GM19468 (cell line): ENCODE data around the gene CTDSP2.

Experiments
- ATAC-seq: cut with Tn5 transposase; IDR thresholded peaks from one replicate; pipeline ENCODE4 v1.9.1; 2021; ENCODE audit warnings: mild to moderate bottlenecking, moderate library complexity, moderate number of reproducible peaks; ENCODE audit not compliant: unreplicated experiment; ENCODE audit errors: extremely low read depth

Gene CTDSP2

DNA sequence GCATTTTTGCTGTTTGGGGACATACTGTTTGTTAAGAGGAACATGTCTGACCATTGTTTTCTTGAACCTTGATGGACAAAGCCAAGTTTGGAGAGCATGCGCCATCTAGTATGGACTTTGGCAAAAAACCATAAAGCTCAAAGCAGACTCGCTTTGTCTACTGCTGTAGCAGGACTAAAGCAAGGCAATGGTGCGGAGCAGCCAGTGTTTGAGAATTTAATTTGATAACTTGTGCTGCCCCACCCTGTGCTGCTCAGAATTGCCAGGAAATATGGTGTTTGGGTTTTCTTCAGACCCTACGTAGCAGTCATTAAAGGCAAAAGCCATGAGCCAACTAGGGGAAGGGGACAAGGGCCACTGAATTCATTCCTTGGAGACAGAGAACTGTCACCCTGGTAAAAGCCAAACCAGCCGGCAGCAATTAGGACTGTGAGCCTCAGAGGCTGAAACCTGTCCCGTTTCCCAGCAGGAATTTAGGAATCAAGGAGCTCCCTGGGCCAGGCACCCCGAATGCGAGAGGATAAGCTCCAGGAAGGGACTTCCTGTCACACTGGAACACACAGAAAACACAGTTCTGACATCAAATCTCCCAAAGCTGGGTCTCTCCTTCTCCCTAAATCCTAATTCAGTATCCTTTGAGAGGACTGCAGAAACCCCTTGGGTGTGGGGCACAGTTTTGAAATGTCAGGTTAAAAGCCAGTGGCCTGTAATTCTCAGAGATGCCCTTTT lies 29.1 kb downstream of the CTDSP2 start:
- ATAC-seq = no peak

DNA sequence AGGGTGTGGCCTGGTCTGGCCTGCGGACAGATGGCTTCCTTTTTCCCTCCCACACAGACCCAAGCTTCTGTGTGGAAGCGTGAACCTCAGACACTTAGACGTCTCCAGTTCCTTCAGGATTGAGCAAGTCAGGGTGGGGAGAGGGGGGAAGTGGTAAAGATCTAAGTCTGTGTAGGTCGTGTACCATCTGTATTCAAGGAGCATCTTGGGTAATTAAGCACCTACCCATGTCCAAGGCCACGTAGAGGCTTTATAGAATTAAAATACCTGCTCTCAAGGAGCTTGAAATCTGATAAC lies 29.7 kb downstream of the CTDSP2 start:
- no peak for ATAC-seq

DNA sequence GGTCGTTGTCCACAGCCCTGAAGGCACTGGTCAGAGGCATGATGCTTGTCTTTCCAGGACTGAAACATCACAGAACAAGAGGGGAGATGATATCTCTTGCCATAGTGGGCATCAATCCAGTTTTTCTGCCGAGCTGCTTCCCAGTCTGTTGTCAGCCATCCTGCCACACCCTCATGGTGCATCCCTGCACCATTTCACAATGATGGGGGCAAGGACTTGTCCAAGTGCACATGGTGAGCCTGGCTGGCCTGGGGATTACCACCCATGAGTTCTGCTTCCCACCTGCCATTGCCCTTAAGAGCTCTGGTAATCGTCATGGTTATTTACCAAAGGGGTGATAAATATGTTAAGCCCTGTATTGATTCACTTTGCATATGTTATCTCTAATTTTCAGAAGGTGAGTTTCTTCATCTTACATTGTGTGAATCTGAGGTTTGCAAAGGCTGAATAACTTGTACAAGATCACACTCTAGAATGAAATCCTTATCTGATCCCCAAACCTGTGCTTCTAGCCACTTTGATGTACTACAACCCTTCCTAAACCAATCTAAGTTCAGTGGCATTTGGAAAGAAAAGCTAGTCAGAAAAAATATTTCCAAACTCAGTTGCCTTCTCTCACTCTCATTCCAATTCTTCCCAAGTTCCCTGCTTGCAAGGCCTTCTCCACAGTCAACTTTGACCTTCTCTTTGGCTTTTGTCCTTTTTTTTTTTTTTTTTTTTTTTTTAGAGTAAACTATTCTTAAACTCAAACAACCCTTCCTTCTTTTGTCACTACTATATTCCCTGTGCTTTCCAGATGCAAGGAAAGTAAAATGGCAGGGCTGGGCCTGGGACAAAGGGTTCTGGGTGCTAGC lies 30.3 kb downstream of the CTDSP2 start:
- ATAC-seq = no peak

DNA sequence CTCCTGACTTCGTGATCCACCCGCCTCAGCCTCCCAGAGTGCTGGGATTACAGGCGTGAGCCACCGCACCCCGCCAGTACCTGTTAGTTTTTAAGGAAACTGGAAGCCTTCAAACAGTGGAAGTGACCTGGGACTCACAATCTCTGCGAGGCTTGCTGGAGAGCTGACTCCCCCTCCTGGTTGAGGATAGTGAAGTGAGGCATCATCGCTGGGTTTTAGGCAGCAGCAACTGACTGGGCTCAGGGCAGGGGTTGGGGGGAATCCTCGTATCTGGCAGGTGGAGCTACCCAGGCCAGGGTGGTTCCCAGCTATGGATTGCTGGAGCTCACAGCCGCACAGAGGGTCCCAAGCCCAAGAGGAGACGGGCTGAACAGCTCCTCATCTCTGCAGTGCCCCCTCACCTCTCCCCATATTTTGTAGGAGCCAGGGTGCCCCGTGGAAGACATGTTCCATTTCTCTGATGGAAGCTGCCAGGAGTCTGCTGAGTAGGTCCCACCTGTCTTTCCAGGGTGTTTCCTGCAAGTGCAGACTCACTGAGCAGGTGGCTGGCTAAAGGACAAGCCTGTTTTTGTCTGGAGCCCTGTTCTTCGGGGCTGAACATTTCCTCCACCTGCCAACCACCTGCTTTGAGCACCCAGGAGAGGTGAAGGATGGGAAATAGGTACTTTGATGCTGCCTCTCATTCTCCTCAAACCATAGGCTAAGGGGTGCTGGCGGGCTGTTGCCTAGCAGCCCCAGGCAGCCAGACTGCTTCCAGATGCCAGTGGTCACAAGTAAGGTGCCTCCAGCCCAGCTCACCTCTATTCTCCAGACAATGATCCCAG lies 31.1 kb downstream of the CTDSP2 start:
- no peak for ATAC-seq

DNA sequence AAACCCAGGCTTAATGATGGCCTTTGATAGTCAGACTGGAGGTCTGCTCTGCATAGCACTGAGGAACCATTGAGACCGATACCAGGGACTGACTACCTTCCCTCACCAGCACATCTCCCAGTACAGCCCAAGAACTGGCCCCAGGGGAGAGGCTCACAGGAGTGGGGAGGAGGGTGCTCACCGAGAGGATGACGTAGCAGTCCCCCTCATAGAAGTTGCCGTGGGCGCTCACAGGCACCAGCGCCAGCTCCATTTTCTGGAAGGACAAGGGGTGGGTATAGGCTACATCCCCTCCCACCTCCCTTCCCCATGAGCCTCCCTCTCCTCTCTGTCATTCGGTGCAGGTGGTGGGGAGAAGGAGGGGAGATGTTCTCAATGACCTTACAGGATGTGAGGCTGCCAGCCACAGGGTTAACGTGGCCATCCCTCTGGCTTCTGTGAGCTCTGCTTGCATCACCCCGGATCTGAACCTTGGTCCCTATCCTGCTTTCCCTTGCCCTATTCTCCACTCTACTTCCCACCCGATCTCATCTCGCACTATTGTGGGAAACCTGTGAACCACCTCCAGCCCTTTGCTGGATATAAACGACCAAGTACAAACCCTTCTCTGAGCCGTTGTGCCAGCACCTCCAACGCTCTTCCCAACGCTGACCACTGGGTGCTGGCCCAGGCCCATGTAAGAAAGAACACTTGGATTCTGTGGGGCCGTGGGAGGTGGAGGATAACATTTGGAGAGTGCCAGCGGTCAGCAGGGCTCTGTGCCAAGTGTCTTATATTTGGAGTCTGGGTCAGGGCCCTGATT lies 32.4 kb downstream of the CTDSP2 start:
- ATAC-seq = no peak

DNA sequence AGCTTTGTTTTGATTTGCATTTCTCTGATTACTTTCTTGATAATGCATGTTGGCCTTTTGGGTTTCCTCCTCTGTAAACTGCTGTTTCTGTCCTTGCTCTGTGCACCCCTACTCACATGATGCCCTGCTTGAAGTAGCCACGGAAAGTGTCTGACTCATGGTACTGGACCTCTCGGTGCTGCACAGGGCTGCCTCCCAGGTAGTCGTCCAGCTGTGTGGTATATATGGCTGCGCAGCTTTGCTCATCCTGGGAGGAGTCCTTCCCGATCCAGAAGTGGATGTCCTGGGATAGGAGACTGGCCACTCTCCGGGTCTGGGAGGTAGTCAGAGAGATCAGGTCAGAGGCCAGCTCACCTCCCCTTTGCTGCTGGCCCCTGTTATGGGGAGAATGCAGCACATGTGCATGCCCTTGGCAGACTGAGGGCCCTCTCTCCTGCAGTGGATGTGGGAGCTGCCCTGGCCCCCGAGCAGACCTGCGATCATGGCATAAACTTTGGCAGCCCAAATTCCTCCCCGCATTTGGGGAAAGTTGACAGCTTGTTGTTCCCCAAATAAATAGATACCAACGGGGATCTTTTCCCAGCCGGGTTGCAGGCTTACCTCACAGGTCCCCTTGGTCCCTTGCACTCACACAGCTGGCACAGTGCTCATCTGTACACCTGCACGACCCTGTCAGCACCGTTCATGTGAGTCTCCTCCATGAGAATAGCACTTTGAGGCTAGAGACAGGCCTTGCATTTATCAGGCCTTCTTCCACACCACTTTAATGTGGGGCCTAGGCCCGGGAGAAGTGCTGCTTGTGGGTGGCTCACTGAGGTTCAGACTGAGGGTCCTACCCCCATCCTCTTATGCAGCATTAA lies 33.2 kb downstream of the CTDSP2 start:
- no peak for ATAC-seq

DNA sequence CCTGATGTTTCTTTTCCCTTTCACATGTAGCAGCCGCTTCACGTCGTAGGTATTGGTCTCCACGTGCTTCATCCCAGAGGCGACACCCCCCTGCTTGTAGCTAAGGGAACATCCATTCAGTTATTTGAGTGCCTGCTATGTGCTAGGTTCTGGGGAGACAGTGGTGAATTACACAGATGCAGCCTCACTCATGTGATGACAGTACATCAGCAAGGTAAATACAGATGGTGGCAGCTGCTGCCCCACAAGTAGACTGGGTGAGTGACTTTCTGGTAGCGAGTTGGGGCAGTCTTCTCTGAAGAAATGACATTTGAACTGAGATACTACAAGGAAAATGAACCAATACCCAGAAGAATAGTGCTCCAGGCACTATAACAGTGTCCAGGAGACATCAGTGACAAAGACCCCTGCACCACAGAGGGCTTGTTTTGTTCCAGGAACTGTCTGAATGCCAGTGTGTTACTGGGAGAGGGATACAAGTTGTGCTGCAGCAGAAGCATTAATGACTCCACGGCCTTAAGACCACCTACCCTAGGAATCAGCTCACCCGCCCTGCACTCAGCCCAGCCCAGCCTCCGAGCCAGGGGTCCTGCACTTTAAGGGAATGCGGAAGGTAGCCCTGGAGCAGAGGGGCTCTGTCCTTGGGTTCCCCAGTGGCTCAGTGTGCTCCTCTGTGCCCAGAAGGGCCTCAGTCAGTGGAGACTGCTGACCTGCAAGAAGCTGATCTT lies 35.3 kb downstream of the CTDSP2 start:
- no peak for ATAC-seq

DNA sequence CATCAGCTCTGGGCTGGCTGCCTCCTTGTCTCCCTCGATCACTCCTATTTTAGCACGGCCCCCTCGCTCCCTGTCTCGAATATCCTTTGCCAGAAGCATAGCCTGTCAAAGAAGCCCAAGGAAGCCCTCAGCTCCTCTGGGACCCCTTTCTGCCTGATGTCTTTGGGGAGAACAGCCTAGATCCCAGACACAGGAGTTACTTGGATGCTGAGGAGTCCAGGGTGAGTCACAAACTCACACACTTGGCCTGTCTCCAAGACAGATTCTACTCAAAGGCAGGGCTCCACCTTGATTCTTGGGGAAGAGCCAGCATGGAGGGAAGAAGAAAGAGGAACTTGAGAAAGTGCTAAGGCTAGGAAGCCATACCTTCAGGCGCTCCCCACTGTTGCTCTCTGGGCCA lies 36.1 kb downstream of the CTDSP2 start:
- no peak for ATAC-seq

DNA sequence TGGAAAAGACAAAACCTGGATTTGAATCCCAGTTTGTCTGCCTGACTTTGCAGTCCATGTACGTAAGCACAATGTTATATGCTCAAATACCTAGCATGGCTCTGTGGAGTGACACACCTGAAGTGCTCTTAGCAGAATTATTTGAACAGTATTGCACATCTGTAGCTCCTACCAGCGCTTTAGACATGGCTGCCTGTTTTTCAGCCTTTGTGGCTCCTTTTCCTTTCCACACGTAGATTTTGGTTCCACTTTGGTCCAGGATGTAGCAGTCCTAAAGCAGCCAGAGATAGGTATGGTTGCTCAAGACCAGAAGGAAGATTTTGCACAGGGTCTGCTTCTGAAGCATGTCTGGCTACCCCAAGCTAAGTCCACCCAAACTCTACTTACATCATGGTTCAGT lies 37.1 kb downstream of the CTDSP2 start:
- no peak for ATAC-seq

DNA sequence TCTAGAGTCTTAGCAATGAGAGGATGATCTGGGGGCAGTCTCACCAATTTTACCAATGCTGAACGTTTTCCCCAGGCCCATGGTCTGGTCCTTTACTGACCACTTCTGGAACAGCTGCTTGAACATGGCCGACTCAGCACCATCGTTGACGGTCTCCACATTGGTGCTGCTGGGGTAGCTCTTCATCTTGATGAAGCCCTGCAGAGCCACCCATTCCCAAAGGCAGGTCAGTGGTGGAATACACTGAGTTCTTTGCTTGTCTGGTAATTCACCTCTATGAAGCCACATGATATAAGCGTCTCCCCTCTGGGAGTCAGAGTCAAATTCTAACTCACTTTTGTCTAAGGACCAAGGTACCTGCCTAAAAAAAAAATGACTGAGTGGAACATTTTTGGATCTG lies 38.2 kb downstream of the CTDSP2 start:
- no peak for ATAC-seq

DNA sequence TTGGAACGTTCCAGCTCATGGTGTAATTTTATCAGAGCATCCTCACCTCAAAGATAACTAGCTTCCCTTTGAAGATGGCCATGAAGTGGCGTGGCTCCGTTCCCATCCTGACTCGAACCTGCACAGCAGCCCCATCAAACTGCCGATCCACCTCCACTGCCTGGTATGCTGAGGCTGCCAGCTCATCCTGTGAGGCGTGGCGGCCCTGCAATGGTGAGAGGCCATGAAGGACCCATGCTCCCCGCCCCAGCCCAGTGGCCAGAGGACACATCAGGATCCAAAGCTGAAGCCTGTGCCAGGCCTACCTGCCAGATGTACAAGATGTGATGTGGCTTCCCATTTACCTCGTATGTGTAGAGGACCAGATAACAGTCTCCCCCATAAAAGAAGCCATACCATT lies 39.2 kb downstream of the CTDSP2 start:
- no peak for ATAC-seq

DNA sequence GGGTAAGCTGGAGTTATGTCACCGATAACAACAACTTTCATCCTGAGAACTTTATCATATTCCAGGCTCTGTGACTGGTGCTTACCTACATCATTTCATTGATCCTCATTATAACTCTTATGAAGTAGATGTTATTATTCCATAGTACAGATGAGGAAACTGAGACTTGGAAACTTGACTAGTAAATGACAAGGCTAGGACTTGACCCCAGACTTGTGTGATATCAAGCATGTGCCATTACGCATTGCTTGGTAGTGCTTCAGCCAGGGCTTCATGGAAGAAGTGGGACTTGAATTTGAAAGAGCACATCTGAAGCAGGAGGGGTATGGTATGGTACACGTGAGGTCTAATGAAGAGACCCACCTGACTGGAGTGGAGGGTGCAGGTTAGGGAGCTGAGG lies 39.9 kb downstream of the CTDSP2 start:
- no peak for ATAC-seq

DNA sequence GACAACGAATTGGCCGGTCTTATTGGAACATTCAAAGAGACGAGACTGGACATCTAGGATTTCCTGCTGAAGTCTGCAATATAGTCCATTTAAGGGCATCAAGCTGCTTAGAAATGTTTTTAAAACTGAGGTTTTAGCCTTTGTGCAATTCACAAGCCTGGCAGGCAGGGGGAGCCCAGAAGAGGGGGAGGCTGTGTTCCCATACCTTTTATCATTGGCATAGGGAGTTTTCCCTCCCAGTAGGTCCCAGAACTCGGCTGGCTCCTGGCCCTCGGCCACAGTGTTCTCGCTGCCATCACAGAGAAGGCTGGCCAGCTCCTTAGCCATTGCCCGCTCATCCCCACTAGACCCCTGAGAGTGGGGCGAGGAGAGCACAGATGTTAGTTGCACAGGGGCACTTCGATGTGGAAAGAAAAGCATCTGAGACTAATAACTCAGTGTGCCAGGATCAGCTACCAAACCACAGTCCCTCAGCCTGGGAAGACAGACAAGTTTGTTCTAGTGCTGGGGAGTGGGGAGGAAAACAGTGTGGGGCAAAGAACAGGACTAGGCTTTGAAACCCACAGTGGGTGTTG lies 43.1 kb downstream of the CTDSP2 start:
- ATAC-seq = no peak

DNA sequence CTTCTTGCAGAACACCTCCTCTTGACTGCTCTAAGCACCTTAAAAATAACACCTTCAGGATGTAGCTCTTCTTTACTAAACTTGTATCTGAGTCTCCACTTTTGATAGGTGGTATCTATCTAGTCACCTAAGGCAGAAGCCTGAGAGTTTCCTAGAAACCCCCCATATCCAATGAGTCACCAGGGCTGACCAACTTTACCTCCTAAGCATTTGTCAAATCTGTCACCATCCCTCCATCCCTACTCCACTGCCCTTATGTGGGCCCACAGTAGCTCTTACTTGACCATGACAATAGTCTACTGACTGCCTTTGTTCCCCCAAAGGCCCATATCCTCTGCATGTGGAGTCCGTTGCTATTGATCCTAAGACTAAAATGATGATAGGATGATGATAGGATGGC lies 43.9 kb downstream of the CTDSP2 start:
- ATAC-seq = no peak

DNA sequence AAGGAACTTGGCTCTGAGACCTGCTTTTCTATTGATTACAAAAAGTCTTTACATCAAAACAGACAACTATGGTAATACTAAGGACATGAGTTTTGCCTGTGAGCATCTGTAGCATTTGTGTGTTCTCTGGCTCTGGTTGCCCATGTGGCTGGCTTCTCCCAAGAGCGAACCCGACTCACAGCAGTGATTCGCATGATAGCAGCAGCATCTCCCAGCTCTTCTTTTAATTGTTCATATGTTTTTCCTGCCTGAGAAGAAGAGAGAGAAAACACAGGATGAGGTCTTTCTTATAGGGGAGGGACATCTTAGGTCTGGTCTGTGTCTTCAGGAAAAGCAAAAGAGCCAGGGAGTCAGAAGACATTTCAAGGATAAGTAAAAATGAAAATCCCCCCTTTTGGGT lies 45.6 kb downstream of the CTDSP2 start:
- ATAC-seq = no peak

DNA sequence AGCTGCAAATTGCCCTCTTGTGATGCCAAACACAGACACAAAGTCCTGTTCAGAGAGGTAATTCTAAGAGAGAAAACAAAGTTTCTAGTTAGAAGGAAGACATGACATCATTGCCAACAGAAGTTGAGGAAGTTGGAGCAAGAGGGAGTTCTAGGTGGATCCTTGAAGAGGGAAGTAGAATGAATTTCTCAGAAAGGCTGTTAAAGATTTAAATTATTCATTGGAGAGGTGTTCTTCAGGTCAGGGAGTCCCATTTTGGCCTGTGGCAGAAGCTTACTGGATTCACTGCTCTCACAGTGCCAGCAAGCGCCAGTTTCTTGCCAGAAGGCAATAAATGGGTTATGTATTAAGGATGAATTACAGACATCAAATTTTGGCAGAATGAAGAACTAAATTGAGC lies 48.6 kb downstream of the CTDSP2 start:
- ATAC-seq = no peak

DNA sequence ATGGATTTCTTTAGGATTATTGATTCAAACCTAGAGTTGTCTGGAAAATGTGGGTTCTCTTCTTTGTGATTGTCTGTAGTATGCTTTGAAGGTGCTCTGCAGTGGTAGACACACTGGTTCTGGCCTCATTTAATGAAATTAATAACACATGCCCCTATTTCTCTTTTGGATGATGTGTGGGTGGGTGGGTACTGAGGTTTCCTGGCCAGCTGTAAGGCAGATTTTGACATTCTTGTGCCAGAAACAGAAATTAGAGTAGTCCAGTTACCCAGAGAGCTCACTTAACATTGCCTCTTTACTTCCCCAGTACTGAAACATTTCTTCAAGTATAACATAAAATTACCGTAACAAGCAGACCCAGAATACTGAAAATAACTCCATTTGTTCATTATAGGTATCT lies 49.5 kb downstream of the CTDSP2 start:
- ATAC-seq = no peak

DNA sequence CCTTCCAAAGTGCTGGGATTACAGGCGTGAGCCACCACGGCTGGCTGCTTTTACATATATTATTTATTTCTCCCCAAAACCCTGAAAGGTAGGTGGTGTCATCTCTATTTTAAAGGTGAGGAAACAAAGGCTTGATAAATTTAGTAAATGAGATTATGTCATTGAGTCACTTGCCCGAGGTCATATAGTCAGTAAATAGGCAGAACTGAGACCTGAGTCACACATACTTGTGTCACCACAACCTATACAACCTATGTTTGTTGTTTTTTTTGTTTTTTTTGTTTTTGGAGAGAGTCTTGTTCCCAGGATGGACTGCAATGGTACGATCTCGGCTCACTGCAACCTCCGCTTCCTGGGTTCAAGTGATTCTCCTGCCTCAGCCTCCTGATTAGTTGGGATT lies 51.2 kb downstream of the CTDSP2 start:
- ATAC-seq = no peak
